Peyer's patch (tissue), 4 donors: ENCODE measurements around the gene UCK2. TPM values are rescaled to one million over a fixed set of nuclear protein-coding genes. Genes with fewer than 3 reads are reported as not detected.

ENCODE experiments used
- DNase-seq, 3 donors: peaks; one replicate each; pipeline ENCODE4 v3.0.0-alpha.2; 2017 to 2019
- H3K27ac ChIP-seq, 4 donors: fragments of 200-600 bp; sonication (generic); one replicate each; pipeline ENCODE4 v1.5.1; 2016 to 2019
- H3K27me3 ChIP-seq, 2 donors: fragments of 200-600 bp; sonication (generic); one replicate each; pipeline ENCODE4 v1.5.1; 2019
- H3K36me3 ChIP-seq, 3 donors: fragments of 200-600 bp; sonication (generic); one replicate each; pipeline ENCODE4 v1.5.1; 2016 to 2019
- H3K4me1 ChIP-seq, 4 donors: fragments of 200-600 bp; sonication (generic); one replicate each; pipeline ENCODE4 v1.5.1; 2016 to 2019
- H3K4me3 ChIP-seq, 4 donors: fragments of 200-600 bp; sonication (generic); 1 replicate in 3 of 4; 2 replicates in 1 of 4; pipeline ENCODE4 v1.5.1; 2016 to 2019; ENCODE audit warnings: mild to moderate bottlenecking in 1 of 4
- H3K9me3 ChIP-seq, 4 donors: fragments of 200-600 bp; sonication (generic); one replicate each; pipeline ENCODE4 v1.5.1; 2016 to 2019; ENCODE audit warnings: mild to moderate bottlenecking in 1 of 4
- CTCF ChIP-seq, 6 experiments: fragments of 450-650 bp in 4 of 6; fragments of 200-600 bp in 2 of 6; sonication (generic) in 1 of 6; IDR thresholded peaks; one replicate each; pipeline ENCODE4 v1.5.1; 2017 to 2019; ENCODE audit warnings: antibody characterized with exemption in 6 of 6, mild to moderate bottlenecking in 3 of 6, moderate library complexity in 1 of 6
- POLR2A ChIP-seq, 2 donors: fragments of 450-650 bp; IDR thresholded peaks; one replicate each; pipeline ENCODE4 v1.5.1; 2017; ENCODE audit warnings: antibody characterized with exemption in 2 of 2, mild to moderate bottlenecking in 2 of 2, moderate library complexity in 2 of 2
- total RNA-seq, 4 donors: library from RNA; depleted of rRNA; stranded (reverse); fragments of >200 nt; gene quantifications; one replicate each; pipeline ENCODE4 v1.1.0, GENCODE V29; 2016

The UCK2 gene
- total RNA-seq, 4 donors from 2014 or later: 36.3 to 117 (median 84.7) TPM

GRCh38 chr1:165933446-165934170 lies 106.2 kb downstream of the UCK2 start:
- H3K4me3 ChIP-seq: no peak overlapping the region
- no peaks in the 10 kb centered on the region for H3K27me3 ChIP-seq
- no peak for DNase-seq
- TF ChIP-seq CTCF (IDR thresholded peaks at IDR 0.05) (no peak), POLR2A (IDR thresholded peaks at IDR 0.05) (no peak)
- no peaks in the 10 kb centered on the region for H3K36me3 ChIP-seq
- H3K27ac ChIP-seq: no peak overlapping the region
- no peaks in the 10 kb centered on the region for H3K4me1 ChIP-seq
- no peaks in the 10 kb centered on the region for H3K9me3 ChIP-seq

- Histone ChIP-seq H3K4me3 (no peak overlapping the region), H3K4me1 (no peaks in the 10 kb centered on the region), H3K36me3 (no peaks in the 10 kb centered on the region), H3K27me3 (no peaks in the 10 kb centered on the region), H3K9me3 (no peaks in the 10 kb centered on the region), H3K27ac (no peak overlapping the region)
- TF ChIP-seq CTCF (IDR thresholded peaks at IDR 0.05) (no peak), POLR2A (IDR thresholded peaks at IDR 0.05) (no peak)
- no peak for DNase-seq
Observed at GRCh38 chr1:165936542-165936941, 109.1 kb downstream of the UCK2 start.

- DNase-seq: no peak
- Histone ChIP-seq H3K27ac (no peak overlapping the region), H3K9me3 (no peaks in the 10 kb centered on the region), H3K27me3 (no peaks in the 10 kb centered on the region), H3K4me3 (no peak overlapping the region), H3K36me3 (no peaks in the 10 kb centered on the region), H3K4me1 (no peaks in the 10 kb centered on the region)
- TF ChIP-seq POLR2A (IDR thresholded peaks at IDR 0.05): no peak
- TF ChIP-seq CTCF (IDR thresholded peaks at IDR 0.05): no peak
Observed at GRCh38 chr1:165937829-165938228, 110.4 kb downstream of the UCK2 start.

- Histone ChIP-seq H3K4me1 (no peaks in the 10 kb centered on the region), H3K36me3 (no peaks in the 10 kb centered on the region), H3K9me3 (no peaks in the 10 kb centered on the region), H3K4me3 (no peak overlapping the region), H3K27ac (no peak overlapping the region), H3K27me3 (no peaks in the 10 kb centered on the region)
- no peak for TF ChIP-seq CTCF (IDR thresholded peaks at IDR 0.05)
- no peak for TF ChIP-seq POLR2A (IDR thresholded peaks at IDR 0.05)
- no peak for DNase-seq
Observed at GRCh38 chr1:165938844-165939243, 111.4 kb downstream of the UCK2 start.

GRCh38 chr1:165941531-165941930 lies 114.1 kb downstream of the UCK2 start:
- Histone ChIP-seq H3K27me3 (no peaks in the 10 kb centered on the region), H3K4me1 (no peaks in the 10 kb centered on the region), H3K4me3 (no peak overlapping the region), H3K9me3 (no peaks in the 10 kb centered on the region), H3K36me3 (no peaks in the 10 kb centered on the region), H3K27ac (no peak overlapping the region)
- DNase-seq: no peak
- TF ChIP-seq POLR2A (IDR thresholded peaks at IDR 0.05) (no peak), CTCF (IDR thresholded peaks at IDR 0.05) (no peak)
